Neural crest cell (in vitro differentiated cells): ENCODE measurements around the gene NPR2. TPM values are rescaled to one million over a fixed set of nuclear protein-coding genes. Genes with fewer than 3 reads are reported as not detected.

Experiments
- DNase-seq: peaks from one replicate; pipeline ENCODE4 v3.0.0; 2021; ENCODE audit warnings: low read depth, mixed read lengths, low spot score
- H3K27ac Mint-ChIP-seq: one replicate; pipeline ENCODE4 v1.8.0; 2021; ENCODE audit warnings: mild to moderate bottlenecking, mixed read lengths; ENCODE audit not compliant: unreplicated experiment
- H3K27me3 Mint-ChIP-seq: 2 replicates; pipeline ENCODE4 v1.8.0; 2021; ENCODE audit warnings: low read depth, mild to moderate bottlenecking, mixed read lengths
- H3K36me3 Mint-ChIP-seq: 2 replicates; pipeline ENCODE4 v1.8.0; 2021; ENCODE audit warnings: low read depth, mild to moderate bottlenecking, mixed read lengths
- H3K4me1 Mint-ChIP-seq: 2 replicates; pipeline ENCODE4 v1.8.0; 2021; ENCODE audit warnings: mixed read lengths
- H3K4me3 Mint-ChIP-seq: one replicate; pipeline ENCODE4 v1.8.0; 2021; ENCODE audit warnings: mild to moderate bottlenecking, mixed read lengths
- H3K9me3 Mint-ChIP-seq: 2 replicates; pipeline ENCODE4 v1.8.0; 2021; ENCODE audit warnings: mixed read lengths
- total RNA-seq: library from RNA; stranded (reverse); gene quantifications from 2 replicates; pipeline ENCODE4 v1.2.1, GENCODE V29; 2021
- TF ChIP-seq, protein P1 (sequence below): fragments of 200-600 bp; sonication (generic); conservative IDR thresholded peaks from 2 replicates; pipeline ENCODE4 v1.5.0; 2021; ENCODE audit warnings: antibody characterized with exemption, mild to moderate bottlenecking

Gene NPR2
- total RNA-seq, 1 donor from 2014 or later, result 26.9 TPM

- Mint-ChIP-seq H3K27ac (no peak overlapping the region), H3K27me3 (no peaks in the 10 kb centered on the region), H3K4me1 (peaks cover 15% of the 10 kb centered on the region), H3K36me3 (no peaks in the 10 kb centered on the region), H3K9me3 (no peaks in the 10 kb centered on the region), H3K4me3 (no peak overlapping the region)
- DNase-seq, result no peak
- TF ChIP-seq, protein P1, sequence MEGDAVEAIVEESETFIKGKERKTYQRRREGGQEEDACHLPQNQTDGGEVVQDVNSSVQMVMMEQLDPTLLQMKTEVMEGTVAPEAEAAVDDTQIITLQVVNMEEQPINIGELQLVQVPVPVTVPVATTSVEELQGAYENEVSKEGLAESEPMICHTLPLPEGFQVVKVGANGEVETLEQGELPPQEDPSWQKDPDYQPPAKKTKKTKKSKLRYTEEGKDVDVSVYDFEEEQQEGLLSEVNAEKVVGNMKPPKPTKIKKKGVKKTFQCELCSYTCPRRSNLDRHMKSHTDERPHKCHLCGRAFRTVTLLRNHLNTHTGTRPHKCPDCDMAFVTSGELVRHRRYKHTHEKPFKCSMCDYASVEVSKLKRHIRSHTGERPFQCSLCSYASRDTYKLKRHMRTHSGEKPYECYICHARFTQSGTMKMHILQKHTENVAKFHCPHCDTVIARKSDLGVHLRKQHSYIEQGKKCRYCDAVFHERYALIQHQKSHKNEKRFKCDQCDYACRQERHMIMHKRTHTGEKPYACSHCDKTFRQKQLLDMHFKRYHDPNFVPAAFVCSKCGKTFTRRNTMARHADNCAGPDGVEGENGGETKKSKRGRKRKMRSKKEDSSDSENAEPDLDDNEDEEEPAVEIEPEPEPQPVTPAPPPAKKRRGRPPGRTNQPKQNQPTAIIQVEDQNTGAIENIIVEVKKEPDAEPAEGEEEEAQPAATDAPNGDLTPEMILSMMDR, result no peak
These were observed 16.3 kb upstream of the NPR2 start for GRCh38 chr9:35774907-35775635.

- DNase-seq, result no peak
- H3K27ac Mint-ChIP-seq, result no peak overlapping the region
- H3K4me1 Mint-ChIP-seq, result peaks cover 15% of the 10 kb centered on the region
- H3K36me3 Mint-ChIP-seq, result no peaks in the 10 kb centered on the region
- TF ChIP-seq, protein P1, result no peak
- no peaks in the 10 kb centered on the region for H3K9me3 Mint-ChIP-seq
- no peak overlapping the region for H3K4me3 Mint-ChIP-seq
- H3K27me3 Mint-ChIP-seq, result no peaks in the 10 kb centered on the region
These were observed 15.4 kb upstream of the NPR2 start for GRCh38 chr9:35776018-35776417.

DNA sequence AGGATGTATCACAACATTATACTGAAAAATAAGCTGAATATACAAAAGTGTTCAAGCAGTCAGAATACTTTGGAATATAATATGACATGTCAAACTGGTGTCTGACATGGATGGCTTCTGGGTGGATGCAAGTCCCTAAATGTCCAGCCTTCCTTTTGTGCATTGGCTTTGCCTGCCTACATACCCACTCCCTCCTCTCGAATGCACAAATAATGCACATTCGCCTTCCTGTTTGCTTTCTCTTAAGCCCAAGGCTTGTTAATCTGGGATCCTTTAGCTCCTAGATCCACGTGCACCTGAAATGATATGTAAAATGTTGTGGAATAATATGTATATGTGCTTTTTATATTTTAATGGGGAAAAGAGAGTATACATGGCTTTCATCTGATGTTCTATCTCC, 12.9 kb upstream of the NPR2 start:
- Mint-ChIP-seq H3K27ac (no peak overlapping the region), H3K27me3 (no peaks in the 10 kb centered on the region), H3K4me1 (peaks cover 15% of the 10 kb centered on the region), H3K36me3 (peaks cover 3% of the 10 kb centered on the region), H3K4me3 (no peak overlapping the region), H3K9me3 (no peaks in the 10 kb centered on the region)
- TF ChIP-seq, protein P1, result no peak
- DNase-seq, result no peak

- Mint-ChIP-seq H3K36me3 (peaks cover 11% of the 10 kb centered on the region), H3K9me3 (no peaks in the 10 kb centered on the region), H3K4me3 (no peak overlapping the region)
These were observed 10.3 kb upstream of the NPR2 start for GRCh38 chr9:35781066-35781465.

GRCh38 chr9:35783418-35783817, 8.0 kb upstream of the NPR2 start:
- Mint-ChIP-seq H3K4me1 (no peaks in the 10 kb centered on the region), H3K27me3 (no peaks in the 10 kb centered on the region), H3K27ac (no peak overlapping the region), H3K9me3 (no peaks in the 10 kb centered on the region), H3K36me3 (peaks cover 11% of the 10 kb centered on the region), H3K4me3 (no peak overlapping the region)
- no peak for DNase-seq
- TF ChIP-seq, protein P1, result no peak

More at GRCh38 chr9:35781066-35781465, 10.3 kb upstream of the NPR2 start:
- H3K4me1 Mint-ChIP-seq, result peaks cover 2% of the 10 kb centered on the region
- no peaks in the 10 kb centered on the region for H3K27me3 Mint-ChIP-seq
- DNase-seq, result no peak
- TF ChIP-seq, protein P1, result no peak
- no peak overlapping the region for H3K27ac Mint-ChIP-seq
